Measurements from ENCODE around the gene HK2.

HK2 gene

GRCh38 chr2:74916394-74916793 lies 82.5 kb downstream of the HK2 start:
- Histone ChIP-seq H2AFZ (ENCODE audit: low read length) (no peak overlapping the region), H3K4me1 (ENCODE audit: low read length) (no peaks in the 10 kb centered on the region), H4K20me1 (ENCODE audit: insufficient read depth, low read length) (no peaks in the 10 kb centered on the region), H3K79me2 (ENCODE audit: low read length) (no peaks in the 10 kb centered on the region), H3K4me2 (ENCODE audit: low read depth, low read length) (no peak overlapping the region), H3K27ac (ENCODE audit: low read length) (no peak overlapping the region), H3K4me3 (ENCODE audit: low read length) (no peak overlapping the region), H3K36me3 (replicated peaks; ENCODE audit: insufficient read depth, low read length) (no peaks in the 10 kb centered on the region), H3K9me3 (replicated peaks; ENCODE audit: insufficient read depth, low read length) (no peaks in the 10 kb centered on the region), H3K9me2 (replicated peaks; ENCODE audit: insufficient read depth, low read length) (no peaks in the 10 kb centered on the region), H3K9ac (ENCODE audit: low read length) (no peak overlapping the region), H3F3A (ENCODE audit: insufficient read depth, low read length) (no peaks in the 10 kb centered on the region), H3K27me3 (replicated peaks; ENCODE audit: insufficient read depth, low read length) (no peaks in the 10 kb centered on the region)
- TF ChIP-seq EZH2 (optimal IDR thresholded peaks at IDR 0.05; ENCODE audit: low read depth, low read length), result no peak
- TF ChIP-seq EZH2phosphoT487 (IDR thresholded peaks at IDR 0.05; ENCODE audit: low read length), result no peak
- no peak for DNase-seq

- H3F3A ChIP-seq (ENCODE audit: insufficient read depth, low read length), result no peaks in the 10 kb centered on the region
- no peak overlapping the region for H3K4me2 ChIP-seq (ENCODE audit: low read depth, low read length)
Observed at GRCh38 chr2:74917702-74918619, 84.0 kb downstream of the HK2 start.

DNA sequence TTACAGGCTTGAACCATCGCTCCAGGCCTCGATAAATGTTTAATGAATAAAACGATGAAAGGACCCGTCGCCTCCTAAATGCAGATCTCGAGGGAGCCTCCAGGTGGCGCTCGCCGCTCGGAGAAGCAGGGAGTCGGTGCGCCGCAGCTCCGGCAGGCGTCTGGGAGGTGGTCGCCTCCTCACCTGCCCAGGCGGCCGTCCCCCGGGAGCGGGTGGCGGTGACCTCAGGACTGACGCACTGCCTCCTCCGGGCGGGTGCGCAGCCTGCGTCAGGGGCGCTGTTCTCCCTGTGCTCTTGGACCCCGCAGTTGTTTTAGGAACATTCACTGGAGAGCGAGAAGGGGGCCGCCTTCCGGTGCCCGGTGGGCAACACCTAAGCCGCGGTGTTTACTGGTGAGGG lies 85.9 kb downstream of the HK2 start:
- no peak overlapping the region for H3K27ac ChIP-seq (ENCODE audit: low read length)
- no peak overlapping the region for H3K9ac ChIP-seq (ENCODE audit: low read length)
- no peaks in the 10 kb centered on the region for H3K4me1 ChIP-seq (ENCODE audit: low read length)
- H3K4me2 ChIP-seq (ENCODE audit: low read depth, low read length), result peak overlapping the region; percentile 98
- H2AFZ ChIP-seq (ENCODE audit: low read length), result peak overlapping the region; percentile 99
- no peaks in the 10 kb centered on the region for H3K9me2 ChIP-seq (replicated peaks; ENCODE audit: insufficient read depth, low read length)
- TF ChIP-seq, protein P1, sequence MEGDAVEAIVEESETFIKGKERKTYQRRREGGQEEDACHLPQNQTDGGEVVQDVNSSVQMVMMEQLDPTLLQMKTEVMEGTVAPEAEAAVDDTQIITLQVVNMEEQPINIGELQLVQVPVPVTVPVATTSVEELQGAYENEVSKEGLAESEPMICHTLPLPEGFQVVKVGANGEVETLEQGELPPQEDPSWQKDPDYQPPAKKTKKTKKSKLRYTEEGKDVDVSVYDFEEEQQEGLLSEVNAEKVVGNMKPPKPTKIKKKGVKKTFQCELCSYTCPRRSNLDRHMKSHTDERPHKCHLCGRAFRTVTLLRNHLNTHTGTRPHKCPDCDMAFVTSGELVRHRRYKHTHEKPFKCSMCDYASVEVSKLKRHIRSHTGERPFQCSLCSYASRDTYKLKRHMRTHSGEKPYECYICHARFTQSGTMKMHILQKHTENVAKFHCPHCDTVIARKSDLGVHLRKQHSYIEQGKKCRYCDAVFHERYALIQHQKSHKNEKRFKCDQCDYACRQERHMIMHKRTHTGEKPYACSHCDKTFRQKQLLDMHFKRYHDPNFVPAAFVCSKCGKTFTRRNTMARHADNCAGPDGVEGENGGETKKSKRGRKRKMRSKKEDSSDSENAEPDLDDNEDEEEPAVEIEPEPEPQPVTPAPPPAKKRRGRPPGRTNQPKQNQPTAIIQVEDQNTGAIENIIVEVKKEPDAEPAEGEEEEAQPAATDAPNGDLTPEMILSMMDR (IDR thresholded peaks at IDR 0.05; ENCODE audit: low read length), result peak; percentile 78
- no peak for TF ChIP-seq EZH2 (optimal IDR thresholded peaks at IDR 0.05; ENCODE audit: low read depth, low read length)
- no peaks in the 10 kb centered on the region for H3K9me3 ChIP-seq (replicated peaks; ENCODE audit: insufficient read depth, low read length)
- DNase-seq, result peak; percentile 36
- H4K20me1 ChIP-seq (ENCODE audit: insufficient read depth, low read length), result no peaks in the 10 kb centered on the region
- H3K27me3 ChIP-seq (replicated peaks; ENCODE audit: insufficient read depth, low read length), result no peaks in the 10 kb centered on the region
- no peaks in the 10 kb centered on the region for H3K36me3 ChIP-seq (replicated peaks; ENCODE audit: insufficient read depth, low read length)
- no peaks in the 10 kb centered on the region for H3K79me2 ChIP-seq (ENCODE audit: low read length)
- H3K4me3 ChIP-seq (ENCODE audit: low read length), result peak overlapping the region; percentile 77
- no peaks in the 10 kb centered on the region for H3F3A ChIP-seq (ENCODE audit: insufficient read depth, low read length)

More at GRCh38 chr2:74917702-74918619, 84.0 kb downstream of the HK2 start:
- TF ChIP-seq EZH2 (optimal IDR thresholded peaks at IDR 0.05; ENCODE audit: low read depth, low read length) (no peak), EZH2phosphoT487 (IDR thresholded peaks at IDR 0.05; ENCODE audit: low read length) (no peak)
- TF ChIP-seq, protein P1 (IDR thresholded peaks at IDR 0.05; ENCODE audit: low read length), result no peak
- H3K79me2 ChIP-seq (ENCODE audit: low read length), result no peaks in the 10 kb centered on the region
- H3K36me3 ChIP-seq (replicated peaks; ENCODE audit: insufficient read depth, low read length), result no peaks in the 10 kb centered on the region
- H3K4me1 ChIP-seq (ENCODE audit: low read length), result no peaks in the 10 kb centered on the region
- no peak overlapping the region for H2AFZ ChIP-seq (ENCODE audit: low read length)
- no peaks in the 10 kb centered on the region for H3K27me3 ChIP-seq (replicated peaks; ENCODE audit: insufficient read depth, low read length)
- no peaks in the 10 kb centered on the region for H3K9me2 ChIP-seq (replicated peaks; ENCODE audit: insufficient read depth, low read length)
- no peak overlapping the region for H3K9ac ChIP-seq (ENCODE audit: low read length)
- no peaks in the 10 kb centered on the region for H3K9me3 ChIP-seq (replicated peaks; ENCODE audit: insufficient read depth, low read length)
- no peaks in the 10 kb centered on the region for H4K20me1 ChIP-seq (ENCODE audit: insufficient read depth, low read length)
- H3K4me3 ChIP-seq (ENCODE audit: low read length), result no peak overlapping the region
- no peak overlapping the region for H3K27ac ChIP-seq (ENCODE audit: low read length)
- DNase-seq, result no peak

- Histone ChIP-seq H4K20me1 (ENCODE audit: insufficient read depth, low read length) (no peaks in the 10 kb centered on the region), H3F3A (ENCODE audit: insufficient read depth, low read length) (no peaks in the 10 kb centered on the region), H2AFZ (ENCODE audit: low read length) (no peak overlapping the region), H3K9me3 (replicated peaks; ENCODE audit: insufficient read depth, low read length) (no peaks in the 10 kb centered on the region), H3K27me3 (replicated peaks; ENCODE audit: insufficient read depth, low read length) (no peaks in the 10 kb centered on the region), H3K9me2 (replicated peaks; ENCODE audit: insufficient read depth, low read length) (no peaks in the 10 kb centered on the region), H3K4me1 (ENCODE audit: low read length) (no peaks in the 10 kb centered on the region), H3K36me3 (replicated peaks; ENCODE audit: insufficient read depth, low read length) (no peaks in the 10 kb centered on the region), H3K79me2 (ENCODE audit: low read length) (no peaks in the 10 kb centered on the region), H3K4me2 (ENCODE audit: low read depth, low read length) (no peak overlapping the region), H3K4me3 (ENCODE audit: low read length) (no peak overlapping the region), H3K9ac (ENCODE audit: low read length) (no peak overlapping the region), H3K27ac (ENCODE audit: low read length) (no peak overlapping the region)
- DNase-seq, result no peak
- TF ChIP-seq, protein P1 (IDR thresholded peaks at IDR 0.05; ENCODE audit: low read length), result no peak
- TF ChIP-seq EZH2phosphoT487 (IDR thresholded peaks at IDR 0.05; ENCODE audit: low read length), result no peak
- TF ChIP-seq EZH2 (optimal IDR thresholded peaks at IDR 0.05; ENCODE audit: low read depth, low read length), result no peak
Observed at GRCh38 chr2:74921236-74921736, 87.4 kb downstream of the HK2 start.

Measured in MM.1S (cell line).